HG03520 (cell line): ENCODE data around the gene ZFR2.
"Not testable (repeated sequence)": the region's sequence is repeated elsewhere in the genome, so short reads cannot be mapped to it uniquely, and the experiment has no call there.

Experiments used
- ATAC-seq: cut with Tn5 transposase; IDR thresholded peaks from one replicate; pipeline ENCODE4 v1.9.1; 2021; ENCODE audit warnings: mild to moderate bottlenecking, moderate library complexity; ENCODE audit not compliant: unreplicated experiment

Gene ZFR2

DNA sequence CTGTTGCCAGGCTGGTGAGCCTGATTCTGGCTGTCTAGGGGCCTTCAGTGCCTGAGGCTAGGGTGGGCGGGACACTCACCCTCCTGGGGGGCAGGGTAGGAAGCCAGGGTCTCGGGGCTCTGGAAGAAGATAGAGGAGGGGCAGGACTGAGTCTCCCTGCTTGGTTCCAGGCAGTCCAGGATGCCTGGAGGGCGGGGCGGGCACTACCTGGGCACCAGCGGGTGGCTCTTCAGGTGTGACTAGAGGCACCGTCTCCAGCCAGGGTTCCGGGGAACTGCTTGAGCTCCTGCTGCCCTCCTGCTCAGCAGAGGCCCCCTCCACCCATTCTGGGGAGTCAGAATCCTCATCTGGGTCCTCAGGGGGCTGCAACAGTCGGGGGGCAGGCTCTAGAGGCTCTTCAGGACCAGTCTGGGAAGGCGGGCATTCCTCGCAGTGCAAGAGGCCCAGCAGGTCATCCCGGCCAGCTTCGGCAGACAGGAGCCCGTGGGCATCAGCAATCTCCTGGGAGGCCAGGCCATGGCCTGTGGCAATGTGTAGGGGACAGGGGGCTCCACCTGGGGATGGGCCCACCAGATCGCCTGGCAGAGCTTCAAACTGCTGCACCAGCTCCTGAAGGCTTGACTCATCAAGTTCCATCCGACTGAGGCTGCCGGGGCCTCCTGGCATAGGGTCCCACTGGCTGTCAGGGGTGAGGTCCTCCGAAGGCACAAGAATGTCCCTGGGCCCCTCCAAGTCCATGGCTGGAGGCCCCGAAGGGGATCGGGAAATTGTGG is 109.2 kb downstream of the ZFR2 start:
- ATAC-seq, result no peak

DNA sequence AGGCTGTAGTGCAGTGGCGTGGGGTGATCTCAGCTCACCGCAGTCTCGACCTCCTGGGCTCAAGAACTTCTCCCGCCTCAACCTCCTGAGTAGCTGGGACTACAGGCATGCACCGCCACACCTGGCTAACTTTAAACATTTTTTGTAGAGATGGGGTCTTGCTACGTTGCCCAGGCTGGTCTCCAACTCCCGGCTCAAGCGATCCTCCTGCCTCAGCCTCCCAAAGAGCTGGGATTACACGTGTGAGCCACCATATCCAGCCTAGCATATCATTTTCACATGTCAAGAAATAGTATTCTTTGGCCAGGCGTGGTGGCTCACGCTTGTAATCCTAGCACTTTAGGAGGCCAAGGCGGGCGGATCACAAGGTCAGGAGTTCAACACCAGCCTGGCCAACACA is 110.5 kb downstream of the ZFR2 start:
- not testable (repeated sequence) for ATAC-seq

- ATAC-seq, result not testable (repeated sequence)
These were observed 111.1 kb downstream of the ZFR2 start for GRCh38 chr19:3757705-3758104.
